Activated CD8-positive, alpha-beta memory T cell treated with anti-CD3 and anti-CD28 coated beads for 36 hours (primary cell): Measurements from ENCODE around the gene ANOS1. TPM values are rescaled to one million over a fixed set of nuclear protein-coding genes. Genes with fewer than 3 reads are reported as not detected.
"Not testable (repeated sequence)": the region's sequence is repeated elsewhere in the genome, so short reads cannot be mapped to it uniquely, and the experiment has no call there.

ENCODE experiments used
- CTCF ChIA-PET: fragments of 350-600 bp; sonication (Branson Sonifier 250); formaldehyde crosslinking; loops from one replicate; lab custom pipeline; 2021; ENCODE audit warnings: antibody characterized with exemption; lab: Charles Lee
- POLR2A ChIA-PET: fragments of 350-600 bp; sonication (Branson Sonifier 250); formaldehyde crosslinking; loops from one replicate; lab custom pipeline; 2021; ENCODE audit warnings: antibody characterized with exemption; lab: Charles Lee
- total RNA-seq, 2 experiments: library from RNA; stranded (reverse); gene quantifications; one replicate each; pipeline ENCODE4 v1.2.3, GENCODE V29; 2021

ANOS1 gene
- total RNA-seq: not detected

GRCh38 chrX:8731559-8732395 is at the start of gene ANOS1:
Gene ANOS1, minus strand, starts transcription at chrX:8732137. Its CDS starts 101 bp downstream, at chrX:8732036.
- ChIA-PET POLR2A (no interaction called here), CTCF (interaction anchor here (0.6 kb wide), 1 partner anchor 507 kb away, joined by 4 read pairs; no protein-coding TSS in a partner anchor)

DNA sequence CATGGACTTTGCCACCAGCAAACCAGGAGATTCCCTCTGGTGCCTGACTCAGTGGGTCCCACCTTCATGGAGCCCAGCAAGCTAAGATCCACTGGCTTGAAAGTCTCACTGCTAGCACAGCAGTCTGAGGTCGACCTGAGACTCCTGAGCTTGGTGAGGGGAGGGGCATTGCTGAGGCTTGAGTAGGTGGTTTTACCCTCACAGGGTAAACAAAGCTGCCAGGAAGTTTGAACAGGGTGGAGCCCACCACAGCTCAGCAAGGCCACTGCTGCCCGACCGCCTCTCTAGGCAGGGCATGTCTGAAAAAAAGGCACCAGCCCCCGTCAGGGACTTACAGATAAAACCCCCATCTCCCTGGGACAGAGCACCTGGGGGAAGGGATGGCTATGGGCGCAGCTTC is 41.2 kb upstream of the ANOS1 start:
- POLR2A ChIA-PET: interaction anchor here (0.7 kb wide), 1 partner anchor 37 kb away, joined by 3 read pairs; no protein-coding TSS in a partner anchor

DNA sequence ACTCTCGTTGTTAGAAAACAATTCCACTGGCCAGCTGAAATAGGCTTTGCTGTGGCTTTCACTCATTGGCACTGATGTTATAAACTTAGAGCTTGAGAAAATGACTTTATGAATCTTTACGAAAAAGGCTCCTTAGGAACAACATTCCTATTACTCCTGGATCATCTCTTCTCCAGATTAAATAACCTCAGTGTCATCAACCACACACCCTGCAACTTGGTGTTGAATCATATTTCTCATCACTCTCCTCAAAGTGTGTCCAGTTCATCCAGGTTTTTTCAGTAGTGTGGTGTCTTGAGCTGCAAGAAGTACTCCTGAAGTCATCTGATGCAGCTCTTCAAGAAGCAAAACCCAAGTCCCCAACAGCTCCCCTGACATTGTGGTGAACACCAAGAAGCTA is 28.1 kb upstream of the ANOS1 start:
- ChIA-PET CTCF (no interaction called here), POLR2A (no interaction called here)

More for the DNA sequence above, 41.2 kb upstream of the ANOS1 start:
- CTCF ChIA-PET: no interaction called here

DNA sequence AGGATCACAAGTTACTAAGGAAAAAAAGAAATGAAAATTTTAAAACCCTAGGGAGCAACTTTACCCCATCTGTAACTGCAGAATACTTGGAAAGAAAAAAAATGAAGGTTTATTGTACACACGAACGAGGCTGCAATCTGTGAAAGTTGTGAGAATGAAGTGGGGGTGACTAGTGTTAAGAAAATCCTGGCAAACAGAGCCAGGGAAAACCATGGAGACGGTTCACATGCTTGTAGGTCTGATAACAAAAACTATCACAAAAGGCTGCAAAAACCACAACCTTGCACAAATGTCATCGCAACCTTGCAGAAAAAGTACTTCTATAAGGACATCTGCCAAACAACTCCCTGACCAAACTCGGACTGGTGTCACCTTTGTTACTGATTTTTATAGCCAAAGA is 26.8 kb upstream of the ANOS1 start:
- CTCF ChIA-PET, POLR2A ChIA-PET: not testable (repeated sequence)

DNA sequence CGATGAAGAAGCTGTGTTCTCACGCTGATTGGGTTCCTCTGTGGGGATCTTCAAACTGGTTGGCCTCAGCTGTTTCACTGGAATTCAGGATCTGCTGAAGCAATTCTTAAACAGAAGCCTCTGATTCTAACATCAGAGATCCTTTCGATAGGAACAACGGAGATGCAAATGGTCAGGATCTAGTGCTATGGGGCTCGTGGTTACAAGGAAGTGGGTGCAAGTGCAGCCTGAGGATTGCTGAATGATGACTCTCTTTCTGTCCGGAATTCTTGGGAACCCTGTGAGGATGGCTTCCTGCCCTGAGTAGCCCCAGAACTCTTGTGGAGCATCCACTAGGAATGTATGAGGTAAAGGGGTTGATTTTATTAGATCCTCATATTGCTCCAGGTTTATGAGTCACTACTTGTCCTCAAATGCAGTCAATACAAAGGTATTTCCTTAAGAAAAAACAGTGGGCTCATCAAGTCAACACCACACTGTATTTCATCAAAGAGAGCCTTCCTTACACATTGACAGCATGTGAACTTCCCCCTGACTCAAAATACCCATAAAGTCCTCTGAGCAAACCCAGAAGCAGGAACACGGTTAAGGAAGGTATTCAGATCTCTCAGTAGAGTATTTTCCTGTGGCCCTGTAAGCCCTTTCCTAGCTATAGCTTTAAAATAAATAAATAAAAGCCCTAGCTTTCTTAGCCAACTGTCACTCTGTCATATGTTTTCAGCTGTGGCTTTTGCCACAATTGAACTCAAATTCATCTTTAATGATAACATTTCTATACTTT is 25.9 kb upstream of the ANOS1 start:
- POLR2A ChIA-PET, CTCF ChIA-PET: not testable (repeated sequence)

GRCh38 chrX:8755813-8756212 is 23.9 kb upstream of the ANOS1 start:
- ChIA-PET CTCF (no interaction called here), POLR2A (no interaction called here)

- ChIA-PET CTCF (no interaction called here), POLR2A (no interaction called here)
These were observed 23.2 kb upstream of the ANOS1 start for GRCh38 chrX:8755116-8755515.

DNA sequence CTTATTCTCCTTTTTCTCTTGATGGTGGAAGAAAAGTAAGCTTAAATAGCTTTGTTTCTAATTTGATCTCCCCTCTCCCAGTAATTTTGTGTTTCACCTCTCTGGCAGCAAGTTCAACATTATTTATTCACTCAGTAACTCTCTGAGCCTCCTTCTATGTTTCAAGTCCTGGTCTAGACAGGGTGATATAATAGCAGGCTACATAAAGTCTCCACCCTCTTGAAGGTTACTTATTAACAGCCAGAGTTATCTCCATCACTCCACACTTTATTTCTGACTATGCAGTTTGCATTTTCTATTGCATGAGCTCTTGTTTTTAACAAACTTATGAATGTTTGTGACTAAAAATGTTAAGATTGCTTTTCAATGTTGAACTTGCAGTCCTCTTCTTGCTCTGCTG is 17.8 kb upstream of the ANOS1 start:
- POLR2A ChIA-PET: no interaction called here
- CTCF ChIA-PET: no interaction called here

- ChIA-PET CTCF (no interaction called here), POLR2A (no interaction called here)
These were observed 16.9 kb upstream of the ANOS1 start for GRCh38 chrX:8748855-8749254.

- POLR2A ChIA-PET: no interaction called here
- CTCF ChIA-PET: no interaction called here
These were observed 11.3 kb upstream of the ANOS1 start for GRCh38 chrX:8743126-8743732.

- ChIA-PET CTCF (no interaction called here), POLR2A (no interaction called here)
These were observed 10.0 kb upstream of the ANOS1 start for GRCh38 chrX:8741981-8742380.

GRCh38 chrX:8738588-8739189 is 6.8 kb upstream of the ANOS1 start:
- CTCF ChIA-PET: no interaction called here
- POLR2A ChIA-PET: no interaction called here

- CTCF ChIA-PET: no interaction called here
These were observed 5.9 kb upstream of the ANOS1 start for GRCh38 chrX:8737883-8738282.

DNA sequence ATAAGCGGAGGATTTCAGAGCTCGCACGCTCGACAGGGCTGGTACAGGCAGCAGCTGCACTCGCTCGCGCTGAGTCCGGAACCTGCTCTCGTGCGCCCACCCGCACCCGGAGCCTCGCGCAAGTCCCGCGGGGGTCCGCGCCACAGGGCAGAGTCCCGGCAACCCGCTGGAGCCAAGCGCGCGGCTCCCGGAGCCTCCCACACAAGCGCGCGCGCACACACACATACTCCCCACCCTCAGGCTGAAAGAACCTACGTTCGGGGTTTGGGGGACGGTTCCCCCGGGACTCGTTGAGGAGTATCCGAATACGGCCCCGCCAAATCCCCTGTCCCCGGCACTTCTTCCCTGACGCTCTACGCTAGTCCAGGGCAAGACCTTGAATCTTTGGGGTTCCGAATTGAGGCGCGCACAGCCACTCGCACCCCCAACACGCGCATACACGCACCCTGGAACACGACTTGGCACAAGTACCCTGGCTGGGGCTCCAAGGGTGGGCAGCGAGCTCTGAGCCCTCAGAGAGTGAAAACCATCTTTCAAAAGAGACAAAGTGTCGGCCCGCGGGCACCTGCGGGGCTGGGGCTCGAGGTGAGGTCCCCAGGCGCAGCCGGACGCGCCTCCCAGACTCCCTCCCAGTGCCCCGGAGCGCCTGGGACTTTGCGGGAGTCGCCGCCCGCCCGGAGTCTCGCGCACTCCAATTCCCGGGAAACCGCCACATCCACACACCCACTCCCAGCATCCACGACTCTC is 952 bp downstream of the ANOS1 start:
- POLR2A ChIA-PET: no interaction called here

More at GRCh38 chrX:8737883-8738282, 5.9 kb upstream of the ANOS1 start:
- POLR2A ChIA-PET: no interaction called here

GRCh38 chrX:8729811-8730210 is 2.1 kb downstream of the ANOS1 start:
- CTCF ChIA-PET: no interaction called here
- POLR2A ChIA-PET: no interaction called here

More for the DNA sequence above, 952 bp downstream of the ANOS1 start:
- CTCF ChIA-PET: no interaction called here

- POLR2A ChIA-PET: no interaction called here
- CTCF ChIA-PET: no interaction called here
These were observed 2.9 kb downstream of the ANOS1 start for GRCh38 chrX:8728932-8729535.

- POLR2A ChIA-PET: no interaction called here
These were observed 5.8 kb downstream of the ANOS1 start for GRCh38 chrX:8726031-8726652.

DNA sequence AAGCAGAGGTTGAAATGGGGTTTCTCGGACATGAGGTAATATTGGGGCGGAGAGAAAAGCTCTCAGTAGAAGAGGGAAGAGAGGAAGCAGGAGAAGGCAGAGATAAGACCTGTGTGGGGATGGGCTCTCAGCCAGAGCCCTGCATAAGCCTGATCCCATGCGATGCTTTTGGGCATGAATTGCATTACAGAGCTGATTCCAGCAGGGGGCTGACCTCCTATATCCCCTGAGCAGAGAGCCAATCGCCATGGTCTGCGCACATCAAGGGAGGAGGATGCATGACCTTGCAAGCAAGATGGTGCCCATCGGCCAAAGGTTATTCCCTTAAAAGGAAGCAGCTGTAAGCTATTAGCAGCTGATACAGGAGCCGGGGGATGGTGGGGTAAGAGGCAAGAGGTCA is 7.6 kb downstream of the ANOS1 start:
- POLR2A ChIA-PET: no interaction called here

More at GRCh38 chrX:8726031-8726652, 5.8 kb downstream of the ANOS1 start:
- CTCF ChIA-PET: no interaction called here

More for the DNA sequence above, 7.6 kb downstream of the ANOS1 start:
- CTCF ChIA-PET: no interaction called here
